ENCODE measurements around the gene FAM210A. TPM values are rescaled to one million over a fixed set of nuclear protein-coding genes. Genes with fewer than 3 reads are reported as not detected.
A peak's percentile ranks its signal among the peaks of the same experiment; 100 is the strongest.

The FAM210A gene
- total RNA-seq (2012; rRNA removed): 16.1 and 25.3 TPM in 2 replicates
- 9.2 and 9.8 TPM in 2 replicates for polyA plus RNA-seq (2012; rRNA removed)
- 5.4 and 7.8 TPM in 2 replicates for polyA plus RNA-seq (2012; cell fraction: cytosol; rRNA removed)
- polyA plus RNA-seq (2012; cell fraction: nucleus; rRNA removed; ENCODE audit: low replicate concordance): 5.2 and 10.1 TPM in 2 replicates
- Bru-seq, nascent RNA: percentile 75 among the genes with signal in this experiment
- BruChase-seq, experiment 1, labeled RNA remaining after a 6-hour chase: percentile 63 among the genes with signal in this experiment
- BruChase-seq, experiment 2, labeled RNA remaining after a 2-hour chase: percentile 72 among the genes with signal in this experiment
- long read RNA-seq, full-length matches to known transcripts: 10 of 14 reads
- long read RNA-seq, partial matches to known transcripts: 0 of 14 reads
- long read RNA-seq, other reads (novel, unspliced or antisense): 4 of 14 reads

GRCh38 chr18:13726232-13726971, at the start of gene FAM210A, which contains the start of gene RNMT:
TSS of gene FAM210A (minus strand) at chr18:13726558. CDS start at chr18:13682077, 44,481 bp downstream.
TSS of gene RNMT (plus strand) at chr18:13726673. CDS start at chr18:13731518, 4,845 bp downstream.
- Histone ChIP-seq H2BK5ac (ENCODE audit: low read depth, low read length, poor library complexity, severe bottlenecking) (peak within 1 kb of the TSS; percentile 70), H4K20me1 (ENCODE audit: insufficient read depth, low read length) (peaks cover 10% of the 10 kb centered on the region; the same call in 1 of the 2 replicates), H3K27me3 (ENCODE audit: control insufficient read depth, insufficient read depth, low read length) (no peaks in the 10 kb centered on the region), H3K27ac (ENCODE audit: insufficient read depth, low read length) (peak within 1 kb of the TSS; percentile 84), H3K9me3 (ENCODE audit: control insufficient read depth, insufficient read depth, low read length) (no peaks in the 10 kb centered on the region), H3K36me3 (ENCODE audit: control insufficient read depth, insufficient read depth, low read length) (peaks cover under 1% of the 10 kb centered on the region; the same call in 1 of the 2 replicates), H3K79me1 (ENCODE audit: low read depth in 1 of 2, low read length in 2 of 2) (peaks cover 13 to 49% of the 10 kb centered on the region in 2 experiments), H3K4me2 (ENCODE audit: low read depth, low read length) (peak within 1 kb of the TSS; percentile 95), H3K56ac (ENCODE audit: extremely low read depth, insufficient read depth, low read length) (peak within 1 kb of the TSS; percentile 55), H3K4me3 (ENCODE audit: insufficient read depth, low read depth, low read length) (peak within 1 kb of the TSS; percentile 80), H4K91ac (ENCODE audit: insufficient read depth, low read depth, low read length) (peak within 1 kb of the TSS; percentile 79; the same call in 1 of the 2 replicates), H3K23ac (ENCODE audit: low read depth, low read length) (peak within 1 kb of the TSS; percentile 82), H3K9ac (ENCODE audit: low read depth, low read length) (peak within 1 kb of the TSS; percentile 88), H2AK9ac (replicated peaks; ENCODE audit: low read depth, low read length, poor library complexity) (peak within 1 kb of the TSS; percentile 97), H2AK5ac (ENCODE audit: low read depth, low read length) (peak within 1 kb of the TSS; percentile 73), H3K4me1 (ENCODE audit: control insufficient read depth, insufficient read depth, low read length) (no peaks in the 10 kb centered on the region), H2BK20ac (ENCODE audit: low read depth, low read length) (no peak within 1 kb of the TSS), H3K4ac (ENCODE audit: low read depth, low read length) (peak within 1 kb of the TSS; percentile 89), H2BK120ac (ENCODE audit: low read depth, low read length) (no peak within 1 kb of the TSS), H3K18ac (ENCODE audit: low read depth, low read length) (peak within 1 kb of the TSS; percentile 3; the same call in 1 of the 2 replicates), H3K14ac (replicated peaks; ENCODE audit: low read depth, low read length) (peak within 1 kb of the TSS; percentile 81; the same call in 1 of the 2 replicates), H3K9me1 (ENCODE audit: insufficient read depth, low read length) (no peaks in the 10 kb centered on the region), H4K5ac (ENCODE audit: low read depth, low read length) (peak within 1 kb of the TSS; percentile 74), H2AFZ (replicated peaks; ENCODE audit: low read length, poor library complexity) (peak within 1 kb of the TSS; percentile 97), H4K8ac (ENCODE audit: low read depth in 2 of 2, low read length in 2 of 2) (peak within 1 kb of the TSS; percentile 41 to 89), H2BK15ac (ENCODE audit: low read depth, low read length) (no peak within 1 kb of the TSS)
- WGBS, 2 experiments (ENCODE audit: extremely low coverage in 2 of 2, insufficient read length in 1 of 2): 1% methylated on average over 27 of the region's 76 CpGs; no CpG with 5 or more reads in 1 of the 2 experiments
- in situ Hi-C loops (cut with MboI; ENCODE audit: low sequenced_read_pairs) (loop anchor here (25.0 kb wide), 1 partner anchor 739 kb away; the partner anchor contains the start of gene CEP192), intact Hi-C loops (cut with micrococcal nuclease) (no loop called here), dilution Hi-C loops (cut with HindIII; ENCODE audit: low sequenced_read_pairs, unreplicated experiment) (no loop called here)
- BruUV-seq (replicated peaks): no TSS peak
- ChIA-PET CTCF (no interaction called here), POLR2A (ENCODE audit: unreplicated experiment) (interaction anchor here (0.5 to 0.6 kb wide), 2 partner anchors 17 to 507 kb away, joined by 3 to 4 read pairs; no protein-coding TSS in a partner anchor)
- ATAC-seq (ENCODE audit: low read depth): peak; percentile 95
- DNase-seq: peak; percentile 96
- TF ChIP-seq BHLHE40 (IDR thresholded peaks at IDR 0.05; ENCODE audit: low read depth, low read length) (peak; percentile 93), CHD1 (IDR thresholded peaks at IDR 0.05; ENCODE audit: low read depth, low read length) (no peak), FOS (IDR thresholded peaks at IDR 0.05; ENCODE audit: low read depth, low read length) (peak; percentile 61), SMC3 (IDR thresholded peaks at IDR 0.05; ENCODE audit: low read depth, low read length) (no peak), MXI1 (IDR thresholded peaks at IDR 0.05; ENCODE audit: borderline replicate concordance, low read depth, low read length) (peak; percentile 99), CEBPB (IDR thresholded peaks at IDR 0.05; ENCODE audit: low read depth, low read length) (peak; percentile 37; the same call in 1 of the 2 replicates), MAZ (IDR thresholded peaks at IDR 0.05; ENCODE audit: borderline replicate concordance, low read depth, low read length) (no peak; the same call in 1 of the 2 replicates), POLR2A (IDR thresholded peaks at IDR 0.05; ENCODE audit: low read depth, low read length) (peak; percentile 96), ELK1 (IDR thresholded peaks at IDR 0.05; ENCODE audit: borderline replicate concordance, low read depth, low read length) (peak; percentile 57; the same call in 1 of the 2 replicates), MAFK (IDR thresholded peaks at IDR 0.05; ENCODE audit: low read depth, low read length) (0 out of 2 replicates have a peak, but pooled peaks have one; percentile 6), NFE2L2 (IDR thresholded peaks at IDR 0.05; ENCODE audit: low read depth, low read length) (0 out of 2 replicates have a peak, but pooled peaks have one; percentile 23), USF2 (IDR thresholded peaks at IDR 0.05; ENCODE audit: low read depth, low read length) (peak; percentile 99)

Data from IMR-90 (cell line).